ENCODE measurements around the gene ITGA5.

The ITGA5 gene

DNA sequence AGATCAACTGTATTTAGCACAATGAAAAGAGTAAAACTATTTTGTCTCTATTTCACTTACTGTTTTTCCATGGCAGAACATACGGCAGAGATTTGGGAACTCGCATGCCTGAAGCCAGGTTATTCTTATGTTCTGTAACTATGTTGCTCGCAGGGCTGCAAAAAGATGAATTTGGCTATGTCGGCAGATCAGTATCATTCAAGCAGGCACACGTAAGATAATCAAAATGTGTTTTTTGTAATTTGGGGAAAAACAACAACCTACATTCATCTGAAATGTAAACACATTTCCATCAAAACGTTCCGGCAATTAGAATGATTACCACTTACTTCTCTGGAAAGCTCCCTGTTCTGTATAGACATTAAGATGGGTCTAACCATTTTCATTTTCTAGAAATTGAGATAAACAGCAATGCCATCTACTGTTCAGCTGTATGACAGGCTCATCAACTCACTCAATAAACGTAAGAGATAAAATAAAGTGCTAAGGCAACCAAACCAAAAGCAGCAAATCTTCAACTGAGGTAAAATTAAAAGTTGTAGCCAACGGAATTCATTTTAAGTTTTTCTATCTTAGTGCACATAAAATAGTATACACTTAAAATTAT lies 41.4 kb upstream of the ITGA5 start:
- no CpG with 5 or more reads among the region's 9 CpGs for WGBS, 2 donors (ENCODE audit: extremely low coverage in 2 of 2, insufficient read length in 2 of 2, insufficient replicate concordance in 1 of 2)
- no peaks in the 10 kb centered on the region for H3K9me3 ChIP-seq (replicated peaks in 1 of 2; ENCODE audit: control insufficient read depth in 2 of 2, insufficient read depth in 1 of 2, low read depth in 1 of 2, low read length in 2 of 2)
- H3K4ac ChIP-seq (ENCODE audit: low read length) = no peak overlapping the region
- no peaks in the 10 kb centered on the region for H3K36me3 ChIP-seq (replicated peaks in 1 of 2; ENCODE audit: control insufficient read depth in 2 of 2, insufficient read depth in 2 of 2, low read length in 2 of 2)
- H2BK15ac ChIP-seq (ENCODE audit: low read length) = no peak overlapping the region
- H3K27me3 ChIP-seq (ENCODE audit: control insufficient read depth in 3 of 3, insufficient read depth in 3 of 3, low read depth in 1 of 3, low read length in 3 of 3) = peaks cover 0 to 39% (median 0%) of the 10 kb centered on the region in 3 experiments
- no peak overlapping the region for H2AFZ ChIP-seq (ENCODE audit: low read length)
- no peaks in the 10 kb centered on the region for H3K79me1 ChIP-seq (ENCODE audit: low read depth, low read length)
- H3K23ac ChIP-seq (ENCODE audit: low read depth, low read length, poor library complexity) = no peak overlapping the region
- no peak overlapping the region for H3K14ac ChIP-seq (ENCODE audit: low read length)
- no peak for DNase-seq (ENCODE audit: low spot score)
- no peak overlapping the region for H4K91ac ChIP-seq (ENCODE audit: low read depth, low read length, poor library complexity)
- H3K27ac ChIP-seq (replicated peaks; ENCODE audit: low read length) = no peak overlapping the region
- no peak overlapping the region for H2BK12ac ChIP-seq (ENCODE audit: low read length)
- H3K4me1 ChIP-seq (ENCODE audit: control insufficient read depth in 2 of 2, insufficient read depth in 1 of 2, low read depth in 1 of 2, low read length in 2 of 2) = no peaks in the 10 kb centered on the region
- no peak overlapping the region for H3K4me3 ChIP-seq (ENCODE audit: low read length in 2 of 2)
- no peak overlapping the region for H3K18ac ChIP-seq (ENCODE audit: low read length)
- H3K9ac ChIP-seq (ENCODE audit: low read depth, low read length, poor library complexity) = no peak overlapping the region
- H4K8ac ChIP-seq (ENCODE audit: low read depth, low read length) = no peak overlapping the region
- no peak overlapping the region for H3K4me2 ChIP-seq (ENCODE audit: insufficient read depth, low read length, poor library complexity, severe bottlenecking)
- H2BK120ac ChIP-seq (ENCODE audit: low read depth, low read length) = no peak overlapping the region
- no peak overlapping the region for H2BK5ac ChIP-seq (ENCODE audit: low read length)
- no peak overlapping the region for H2AK5ac ChIP-seq (ENCODE audit: low read depth, low read length)

DNA sequence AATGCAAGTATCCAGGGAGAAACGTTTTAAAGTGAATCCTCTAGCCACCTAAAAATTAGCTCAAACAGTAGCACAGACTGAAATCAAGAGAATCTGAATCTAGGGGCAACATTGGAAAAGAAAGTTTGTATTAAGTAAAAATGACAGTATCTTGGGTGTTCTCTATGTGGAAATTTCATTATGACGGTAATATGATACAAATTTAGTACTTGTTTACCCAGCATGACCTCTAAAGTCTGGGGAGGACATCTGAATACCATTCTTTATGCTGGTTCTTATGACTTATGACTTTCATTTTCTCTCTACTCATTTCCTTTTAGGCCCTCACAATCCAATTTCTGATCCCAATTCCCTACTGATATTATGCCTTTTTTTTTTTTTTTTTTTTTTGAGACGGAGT lies 40.3 kb upstream of the ITGA5 start:
- no peak overlapping the region for H3K4me3 ChIP-seq (ENCODE audit: low read length in 2 of 2)
- no peak overlapping the region for H2BK5ac ChIP-seq (ENCODE audit: low read length)
- no peaks in the 10 kb centered on the region for H3K9me3 ChIP-seq (replicated peaks in 1 of 2; ENCODE audit: control insufficient read depth in 2 of 2, insufficient read depth in 1 of 2, low read depth in 1 of 2, low read length in 2 of 2)
- no peak overlapping the region for H2BK15ac ChIP-seq (ENCODE audit: low read length)
- no peak overlapping the region for H4K91ac ChIP-seq (ENCODE audit: low read depth, low read length, poor library complexity)
- no peak overlapping the region for H3K18ac ChIP-seq (ENCODE audit: low read length)
- WGBS, 2 donors (ENCODE audit: extremely low coverage in 2 of 2, insufficient read length in 2 of 2, insufficient replicate concordance in 1 of 2) = no CpG with 5 or more reads among the region's 3 CpGs
- H3K23ac ChIP-seq (ENCODE audit: low read depth, low read length, poor library complexity) = no peak overlapping the region
- H3K36me3 ChIP-seq (replicated peaks in 1 of 2; ENCODE audit: control insufficient read depth in 2 of 2, insufficient read depth in 2 of 2, low read length in 2 of 2) = no peaks in the 10 kb centered on the region
- H2AK5ac ChIP-seq (ENCODE audit: low read depth, low read length) = no peak overlapping the region
- H3K9ac ChIP-seq (ENCODE audit: low read depth, low read length, poor library complexity) = no peak overlapping the region
- H3K14ac ChIP-seq (ENCODE audit: low read length) = no peak overlapping the region
- H3K27me3 ChIP-seq (ENCODE audit: control insufficient read depth in 3 of 3, insufficient read depth in 3 of 3, low read depth in 1 of 3, low read length in 3 of 3) = peaks cover 0 to 41% (median 0%) of the 10 kb centered on the region in 3 experiments
- H3K4ac ChIP-seq (ENCODE audit: low read length) = no peak overlapping the region
- H3K4me1 ChIP-seq (ENCODE audit: control insufficient read depth in 2 of 2, insufficient read depth in 1 of 2, low read depth in 1 of 2, low read length in 2 of 2) = no peaks in the 10 kb centered on the region
- no peak overlapping the region for H2BK12ac ChIP-seq (ENCODE audit: low read length)
- H4K8ac ChIP-seq (ENCODE audit: low read depth, low read length) = no peak overlapping the region
- H3K27ac ChIP-seq (replicated peaks; ENCODE audit: low read length) = no peak overlapping the region
- no peak overlapping the region for H2AFZ ChIP-seq (ENCODE audit: low read length)
- DNase-seq (ENCODE audit: low spot score) = no peak
- H3K79me1 ChIP-seq (ENCODE audit: low read depth, low read length) = no peaks in the 10 kb centered on the region
- H2BK120ac ChIP-seq (ENCODE audit: low read depth, low read length) = no peak overlapping the region
- no peak overlapping the region for H3K4me2 ChIP-seq (ENCODE audit: insufficient read depth, low read length, poor library complexity, severe bottlenecking)

DNA sequence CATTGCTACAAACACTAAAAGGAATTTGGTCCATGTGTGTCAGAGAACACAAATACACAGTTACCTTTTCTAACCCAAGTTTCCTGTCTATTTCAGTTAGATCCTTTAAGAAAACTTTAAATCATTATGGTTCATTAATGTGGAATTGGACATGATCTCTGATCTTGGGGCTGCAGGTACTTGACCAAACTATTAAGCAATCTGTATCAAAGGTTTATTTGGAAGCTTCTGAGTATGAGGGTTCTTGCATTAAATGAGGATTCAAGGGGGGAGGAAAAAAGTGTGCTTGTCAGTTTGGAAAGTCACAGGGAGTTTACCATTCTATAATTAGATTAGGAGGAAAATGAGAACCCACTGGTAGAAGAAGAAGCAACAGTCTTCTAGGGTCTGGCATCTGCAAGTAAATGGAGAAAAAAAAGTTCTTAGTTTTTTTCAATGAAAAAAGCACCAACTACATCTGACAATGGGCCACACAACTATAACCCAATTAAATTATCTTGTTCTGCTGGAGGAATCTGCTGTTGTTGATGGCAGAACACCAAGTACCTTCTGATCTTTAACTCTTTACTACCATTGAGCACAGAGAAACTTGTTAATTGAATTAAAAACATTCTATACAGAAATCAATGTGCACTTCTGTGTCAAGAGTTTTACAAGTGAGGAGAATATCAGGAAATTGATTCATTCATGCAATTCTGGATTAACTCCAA lies 36.8 kb upstream of the ITGA5 start:
- DNase-seq (ENCODE audit: low spot score) = no peak
- no peak overlapping the region for H2AK5ac ChIP-seq (ENCODE audit: low read depth, low read length)
- H3K9me3 ChIP-seq (replicated peaks in 1 of 2; ENCODE audit: control insufficient read depth in 2 of 2, insufficient read depth in 1 of 2, low read depth in 1 of 2, low read length in 2 of 2) = no peaks in the 10 kb centered on the region
- no peak overlapping the region for H3K23ac ChIP-seq (ENCODE audit: low read depth, low read length, poor library complexity)
- no peak overlapping the region for H3K27ac ChIP-seq (replicated peaks; ENCODE audit: low read length)
- H3K79me1 ChIP-seq (ENCODE audit: low read depth, low read length) = no peaks in the 10 kb centered on the region
- peaks cover 0 to 2% of the 10 kb centered on the region in 2 donors for H3K4me1 ChIP-seq (ENCODE audit: control insufficient read depth in 2 of 2, insufficient read depth in 1 of 2, low read depth in 1 of 2, low read length in 2 of 2)
- no peak overlapping the region for H2AFZ ChIP-seq (ENCODE audit: low read length)
- peaks cover 0 to 34% (median 0%) of the 10 kb centered on the region in 3 experiments for H3K27me3 ChIP-seq (ENCODE audit: control insufficient read depth in 3 of 3, insufficient read depth in 3 of 3, low read depth in 1 of 3, low read length in 3 of 3)
- no peaks in the 10 kb centered on the region for H3K36me3 ChIP-seq (replicated peaks in 1 of 2; ENCODE audit: control insufficient read depth in 2 of 2, insufficient read depth in 2 of 2, low read length in 2 of 2)
- no peak overlapping the region for H2BK120ac ChIP-seq (ENCODE audit: low read depth, low read length)
- no peak overlapping the region for H3K9ac ChIP-seq (ENCODE audit: low read depth, low read length, poor library complexity)
- H3K18ac ChIP-seq (ENCODE audit: low read length) = no peak overlapping the region
- H3K14ac ChIP-seq (ENCODE audit: low read length) = no peak overlapping the region
- H3K4me2 ChIP-seq (ENCODE audit: insufficient read depth, low read length, poor library complexity, severe bottlenecking) = no peak overlapping the region
- no peak overlapping the region for H3K4ac ChIP-seq (ENCODE audit: low read length)
- H4K8ac ChIP-seq (ENCODE audit: low read depth, low read length) = no peak overlapping the region
- no peak overlapping the region for H2BK12ac ChIP-seq (ENCODE audit: low read length)
- H4K91ac ChIP-seq (ENCODE audit: low read depth, low read length, poor library complexity) = no peak overlapping the region
- no peak overlapping the region for H3K4me3 ChIP-seq (ENCODE audit: low read length in 2 of 2)
- no peak overlapping the region for H2BK5ac ChIP-seq (ENCODE audit: low read length)
- H2BK15ac ChIP-seq (ENCODE audit: low read length) = no peak overlapping the region

DNA sequence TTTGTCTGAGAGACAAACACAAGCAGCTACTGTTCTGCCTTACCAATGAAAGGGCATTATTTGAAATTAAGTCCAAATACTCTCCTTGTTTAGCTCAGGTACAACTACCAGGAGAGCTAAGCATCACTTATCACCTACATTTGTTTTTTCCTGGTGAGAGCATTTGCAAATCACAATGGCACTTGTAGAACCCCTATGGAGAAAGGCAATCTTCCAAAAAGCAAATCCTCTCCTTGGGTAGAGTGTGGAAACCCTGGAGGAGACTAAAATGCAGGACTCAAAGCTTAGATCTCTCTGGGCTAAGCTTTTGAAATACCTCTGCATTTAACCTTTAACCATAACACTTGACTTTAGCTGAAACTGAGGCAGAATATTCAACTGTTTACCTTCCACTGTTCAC lies 33.6 kb upstream of the ITGA5 start:
- H3K23ac ChIP-seq (ENCODE audit: low read depth, low read length, poor library complexity) = no peak overlapping the region
- H3K14ac ChIP-seq (ENCODE audit: low read length) = no peak overlapping the region
- no peak for DNase-seq (ENCODE audit: low spot score)
- no peak overlapping the region for H2BK5ac ChIP-seq (ENCODE audit: low read length)
- no peaks in the 10 kb centered on the region for H3K36me3 ChIP-seq (replicated peaks in 1 of 2; ENCODE audit: control insufficient read depth in 2 of 2, insufficient read depth in 2 of 2, low read length in 2 of 2)
- H3K18ac ChIP-seq (ENCODE audit: low read length) = no peak overlapping the region
- H2BK120ac ChIP-seq (ENCODE audit: low read depth, low read length) = no peak overlapping the region
- H3K9me3 ChIP-seq (replicated peaks in 1 of 2; ENCODE audit: control insufficient read depth in 2 of 2, insufficient read depth in 1 of 2, low read depth in 1 of 2, low read length in 2 of 2) = no peaks in the 10 kb centered on the region
- no peak overlapping the region for H3K4ac ChIP-seq (ENCODE audit: low read length)
- H2AK5ac ChIP-seq (ENCODE audit: low read depth, low read length) = no peak overlapping the region
- peaks cover 0 to 2% of the 10 kb centered on the region in 2 donors for H3K4me1 ChIP-seq (ENCODE audit: control insufficient read depth in 2 of 2, insufficient read depth in 1 of 2, low read depth in 1 of 2, low read length in 2 of 2)
- H3K27ac ChIP-seq (replicated peaks; ENCODE audit: low read length) = no peak overlapping the region
- no peak overlapping the region for H2BK15ac ChIP-seq (ENCODE audit: low read length)
- H2BK12ac ChIP-seq (ENCODE audit: low read length) = no peak overlapping the region
- no peak overlapping the region for H3K4me3 ChIP-seq (ENCODE audit: low read length in 2 of 2)
- H3K27me3 ChIP-seq (ENCODE audit: control insufficient read depth in 3 of 3, insufficient read depth in 3 of 3, low read depth in 1 of 3, low read length in 3 of 3) = peaks cover 0 to 32% (median 0%) of the 10 kb centered on the region in 3 experiments
- H4K8ac ChIP-seq (ENCODE audit: low read depth, low read length) = no peak overlapping the region
- H3K9ac ChIP-seq (ENCODE audit: low read depth, low read length, poor library complexity) = no peak overlapping the region
- no peaks in the 10 kb centered on the region for H3K79me1 ChIP-seq (ENCODE audit: low read depth, low read length)
- H3K4me2 ChIP-seq (ENCODE audit: insufficient read depth, low read length, poor library complexity, severe bottlenecking) = no peak overlapping the region
- H2AFZ ChIP-seq (ENCODE audit: low read length) = no peak overlapping the region
- H4K91ac ChIP-seq (ENCODE audit: low read depth, low read length, poor library complexity) = no peak overlapping the region

Measured in neuronal stem cell (in vitro differentiated cells).